Stimulated activated CD8-positive, alpha-beta memory T cell treated with anti-CD3 and anti-CD28 coated beads, Interleukin-2, amount 100 ng/mL, for 1 hour (primary cell): ENCODE measurements around the gene LTN1.
"Not testable (repeated sequence)": the region's sequence is repeated elsewhere in the genome, so short reads cannot be mapped to it uniquely, and the experiment has no call there.

Experiments used
- DNase-seq, 2 donors: peaks; one replicate each; pipeline ENCODE4 v3.0.0-alpha.2; 2020; ENCODE audit warnings: low read depth in 2 of 2

The LTN1 gene

DNA sequence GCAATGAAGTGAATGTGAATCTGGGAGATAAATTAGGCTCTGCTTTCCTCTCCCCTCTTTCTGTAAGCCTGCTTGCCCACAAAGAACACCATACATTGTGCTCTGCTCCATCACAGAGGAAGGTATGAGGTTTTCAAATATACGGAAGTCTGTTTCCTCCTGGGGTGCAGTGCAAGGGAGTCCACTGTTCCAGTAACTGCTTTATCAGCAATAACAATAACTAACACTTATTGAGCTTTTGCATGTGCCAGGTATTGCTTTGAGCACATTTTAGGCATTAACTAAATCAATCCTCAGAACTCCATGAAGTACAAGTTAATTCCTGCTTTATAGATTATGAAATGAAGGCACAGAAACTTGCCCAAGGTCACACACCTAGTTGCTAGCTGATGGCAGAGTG, 10.0 kb downstream of the LTN1 start:
- DNase-seq, result no peak

DNA sequence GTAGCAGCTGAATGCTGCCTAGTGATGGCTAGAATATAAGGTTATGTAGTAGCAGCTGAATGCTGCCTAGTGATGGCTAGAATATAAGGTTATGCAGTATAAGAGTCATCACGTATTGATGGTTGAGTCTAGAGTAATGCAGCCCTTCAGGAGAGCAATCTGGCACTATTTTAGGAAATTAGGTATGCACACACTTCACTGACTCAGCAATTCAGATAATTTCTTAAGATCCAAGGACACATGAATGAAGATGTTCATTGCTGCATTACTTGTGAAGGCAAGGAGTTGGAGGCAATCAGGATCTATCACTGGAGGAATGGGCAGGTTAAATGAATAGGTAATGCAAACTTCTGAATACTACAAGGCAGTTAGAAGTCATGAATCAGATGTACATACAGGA, 13.6 kb downstream of the LTN1 start:
- no peak for DNase-seq

DNA sequence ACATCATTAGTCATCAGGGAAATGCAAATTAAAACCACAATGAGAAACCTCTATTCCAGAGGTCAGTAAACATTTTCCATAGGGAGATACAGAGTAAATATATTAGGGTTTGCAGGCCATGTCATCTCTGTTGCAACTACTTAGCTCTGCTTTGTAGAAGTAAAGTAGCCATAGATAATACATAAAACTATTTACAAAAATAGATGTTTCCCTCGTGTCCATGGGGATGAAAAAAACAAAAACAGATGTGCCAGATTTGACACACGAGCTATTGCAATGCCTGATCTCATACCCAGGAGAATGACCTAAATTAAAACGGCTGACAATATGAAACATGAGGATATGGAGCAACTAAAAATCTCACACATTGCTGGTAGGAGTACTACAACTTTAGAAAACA, 17.3 kb downstream of the LTN1 start:
- DNase-seq, result no peak

DNA sequence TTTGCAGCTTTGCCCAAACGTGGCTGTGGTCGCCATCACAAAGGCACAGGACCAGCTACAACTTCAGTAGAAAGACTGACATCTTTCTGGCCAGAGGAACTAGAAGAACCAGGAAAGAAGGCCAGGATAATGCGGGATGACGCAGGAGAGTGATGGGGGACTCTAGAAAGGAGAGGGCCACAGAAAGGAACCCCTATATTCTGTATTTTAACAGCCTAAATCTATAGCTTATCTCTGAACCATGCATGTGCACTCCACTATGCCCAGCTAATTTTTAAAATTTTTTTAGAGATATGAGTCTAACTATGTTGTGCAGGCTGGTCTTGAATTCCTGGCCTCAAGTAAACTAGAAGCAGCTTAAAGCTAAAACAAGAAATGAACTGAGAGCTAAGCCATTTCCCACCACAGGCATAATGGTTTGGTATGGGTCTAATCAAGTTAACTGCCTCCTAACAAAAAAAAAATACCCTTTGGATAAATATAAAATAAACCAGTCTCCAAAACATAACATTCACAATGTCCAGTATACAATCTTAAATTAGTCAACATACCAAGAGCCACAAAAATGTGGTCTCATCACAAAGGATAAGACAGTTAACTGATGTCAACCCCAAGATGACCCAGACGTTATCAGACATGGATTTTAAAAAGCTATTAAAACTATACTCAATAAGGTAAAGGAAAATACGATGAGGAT, 18.0 kb downstream of the LTN1 start:
- no peak for DNase-seq

DNA sequence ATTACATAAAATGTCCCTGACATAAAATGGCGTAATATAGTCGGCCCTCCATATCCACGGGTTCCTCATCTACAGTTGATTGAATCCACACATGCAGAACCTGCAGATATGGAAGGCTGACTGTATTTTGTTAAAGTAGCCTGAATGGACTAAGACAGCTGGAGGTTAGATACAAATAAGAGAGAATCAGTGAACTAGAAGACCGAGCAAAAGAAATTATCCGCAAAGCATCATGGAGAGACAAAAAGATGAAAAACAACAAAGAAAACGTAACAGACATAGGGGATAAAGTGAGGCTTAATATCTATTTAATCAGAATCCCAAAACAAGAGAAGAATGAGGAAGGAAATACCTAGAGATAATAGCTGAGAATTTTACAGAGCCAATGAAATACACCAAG, 20.3 kb downstream of the LTN1 start:
- no peak for DNase-seq

DNA sequence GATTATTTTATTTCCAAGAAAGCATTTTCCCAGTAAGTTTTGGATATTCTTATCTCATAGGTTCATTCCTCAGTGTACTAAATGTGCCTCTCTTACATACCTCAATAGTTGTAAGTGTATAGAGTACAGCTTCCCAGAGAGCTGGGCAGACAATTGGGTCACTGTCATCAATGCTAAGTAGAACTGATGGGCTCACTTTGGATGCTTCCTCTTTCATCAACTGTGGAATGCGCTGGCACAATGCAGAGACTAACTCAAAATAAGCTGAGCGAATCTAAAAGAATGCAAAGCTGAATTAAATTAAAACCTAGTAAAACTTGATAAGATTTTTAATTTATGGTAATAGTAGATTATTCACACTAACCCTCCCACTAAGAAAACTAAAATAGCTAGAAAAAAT, 21.5 kb downstream of the LTN1 start:
- DNase-seq, result no peak

DNA sequence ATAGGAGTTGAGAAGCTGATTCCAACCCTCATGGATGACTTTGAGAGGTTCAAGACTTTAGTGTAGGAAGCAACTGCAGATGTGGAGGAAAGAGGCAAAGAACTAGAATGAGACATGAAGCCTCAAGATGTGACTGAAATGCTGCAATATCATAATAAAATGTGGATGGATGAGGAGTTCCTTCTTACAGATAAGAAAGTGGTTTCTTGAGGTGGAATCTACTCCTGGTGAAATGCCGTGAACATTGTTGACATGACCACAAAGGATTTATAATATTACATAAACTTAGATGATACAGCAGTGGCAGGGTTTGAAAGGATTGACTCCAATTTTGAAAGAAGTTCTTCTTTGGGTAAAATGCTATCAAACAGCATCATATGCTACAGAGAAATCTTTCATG, 28.8 kb downstream of the LTN1 start:
- no peak for DNase-seq

DNA sequence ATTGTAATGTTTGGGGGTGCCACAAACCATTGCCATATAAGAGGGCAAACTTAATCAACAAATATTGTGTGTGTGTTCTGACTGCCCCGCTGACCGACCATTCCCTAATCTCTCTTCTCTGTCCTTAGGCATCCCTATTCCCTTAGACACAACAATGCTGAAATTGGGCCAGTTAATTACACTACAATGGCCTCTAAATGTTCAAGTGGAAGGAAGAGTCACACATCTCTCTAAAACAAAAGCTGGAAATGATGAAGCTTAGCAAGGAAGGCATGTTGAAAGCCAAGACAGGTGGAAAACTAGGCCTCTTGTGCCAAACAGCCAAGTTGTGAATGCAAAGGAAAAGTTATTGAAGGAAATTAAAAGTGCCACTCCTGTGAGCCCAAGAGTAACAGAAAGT, 30.2 kb downstream of the LTN1 start:
- DNase-seq, result no peak

DNA sequence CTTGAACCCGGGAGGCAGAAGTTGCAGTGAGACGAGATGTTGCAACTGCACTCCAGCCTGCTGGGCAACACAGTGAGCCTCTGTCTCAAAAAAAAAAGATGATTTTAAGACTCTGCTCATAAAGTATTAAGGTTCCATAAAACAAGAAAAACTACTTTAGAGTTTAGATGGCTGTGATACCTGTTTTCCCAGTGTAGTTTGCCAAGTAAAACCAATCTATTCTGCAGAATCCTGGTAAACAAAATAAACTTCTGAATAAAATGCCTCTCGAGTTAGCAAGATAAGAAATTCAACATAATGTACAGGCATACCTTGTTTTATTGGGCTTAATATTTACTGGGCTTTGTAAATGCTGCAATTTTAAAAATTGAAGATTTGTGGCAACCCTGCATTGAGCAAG, 30.8 kb downstream of the LTN1 start:
- DNase-seq, result no peak

DNA sequence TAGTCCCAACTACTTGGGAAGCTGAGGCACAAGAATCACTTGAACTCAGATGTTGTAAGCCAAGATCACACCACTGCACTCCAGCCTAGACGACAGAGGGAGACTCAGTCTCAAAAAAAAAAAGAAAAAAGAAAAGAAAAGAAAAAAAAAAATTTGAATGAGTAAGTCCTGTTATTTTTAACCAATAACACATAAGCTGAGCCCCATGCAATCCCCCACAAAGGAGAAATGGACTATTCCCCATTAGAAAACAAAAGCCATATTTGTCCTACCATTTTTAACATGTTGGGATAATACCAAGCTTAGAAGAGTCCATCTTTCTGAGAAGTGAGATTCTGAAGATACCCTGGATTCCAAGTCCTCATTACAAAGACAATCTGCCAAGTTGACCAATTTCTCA, 32.4 kb downstream of the LTN1 start:
- DNase-seq, result no peak

DNA sequence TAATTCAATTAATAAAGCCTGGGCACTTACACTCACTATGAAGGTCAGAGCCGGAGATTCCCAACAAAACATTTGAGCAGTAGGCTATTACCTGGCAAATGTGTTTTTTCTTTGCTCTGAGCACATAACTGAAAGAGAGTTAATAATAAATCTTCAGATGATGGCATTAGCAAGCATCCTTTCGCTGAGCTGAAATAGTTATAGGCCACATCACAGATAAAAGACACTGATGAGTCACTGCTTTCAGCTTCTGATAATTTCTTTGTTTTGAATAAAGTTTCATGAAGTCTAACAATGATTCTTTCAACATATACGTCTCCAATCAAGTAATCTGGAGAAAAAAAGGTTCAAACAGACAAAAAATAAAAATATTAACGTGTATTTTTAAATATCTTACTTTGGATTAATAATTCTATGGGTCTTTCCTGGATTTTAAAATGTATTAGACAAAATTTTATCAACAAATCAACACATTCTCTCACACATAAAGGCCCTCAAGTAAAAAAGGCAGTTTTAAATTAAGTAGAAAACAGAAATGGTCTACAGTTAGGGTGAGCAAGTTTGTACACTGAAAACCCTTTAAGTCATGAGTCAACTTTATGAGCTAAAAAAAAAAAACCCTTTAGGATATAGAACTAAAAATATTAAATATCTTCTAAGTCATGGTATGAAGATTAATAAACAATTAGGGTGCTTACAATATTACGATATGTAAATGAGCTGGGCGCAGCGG, 33.1 kb downstream of the LTN1 start:
- DNase-seq, result no peak

DNA sequence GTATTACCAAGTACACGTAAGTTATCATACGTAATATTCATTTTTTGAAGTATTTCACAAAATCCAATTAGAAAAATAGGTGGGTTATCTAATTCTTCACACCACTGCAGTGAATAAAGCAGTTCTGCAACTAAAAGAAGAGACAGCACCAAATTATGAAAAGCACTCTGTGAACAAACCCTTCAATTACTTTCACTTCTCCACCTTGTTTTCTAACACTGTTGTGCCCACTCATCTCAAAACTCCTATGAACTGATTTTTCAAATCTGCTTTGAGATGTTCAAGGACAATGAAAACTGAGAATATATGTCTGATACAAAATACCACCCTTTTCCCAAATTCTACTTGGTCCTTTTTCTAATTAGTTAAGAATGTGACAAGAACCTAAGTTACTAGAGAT, 39.4 kb downstream of the LTN1 start:
- DNase-seq, result no peak

DNA sequence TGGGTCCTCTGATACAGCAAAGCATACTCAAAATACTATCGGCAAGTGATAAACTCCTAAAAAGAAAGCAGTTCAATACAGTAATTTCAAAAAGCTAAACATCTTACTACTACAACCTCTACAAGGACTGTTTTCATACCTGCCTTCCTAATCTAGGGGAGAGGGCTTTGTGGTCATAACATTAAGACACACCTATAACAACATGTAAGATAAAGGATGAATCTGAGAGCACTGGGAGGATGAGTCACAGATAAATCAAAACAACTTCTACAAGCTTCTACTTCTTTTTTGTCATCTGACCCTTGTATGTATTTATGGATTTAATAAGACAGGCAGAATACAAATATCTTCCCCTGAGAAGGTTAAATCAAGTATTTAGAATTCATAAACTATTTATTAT, 40.0 kb downstream of the LTN1 start:
- no peak for DNase-seq

DNA sequence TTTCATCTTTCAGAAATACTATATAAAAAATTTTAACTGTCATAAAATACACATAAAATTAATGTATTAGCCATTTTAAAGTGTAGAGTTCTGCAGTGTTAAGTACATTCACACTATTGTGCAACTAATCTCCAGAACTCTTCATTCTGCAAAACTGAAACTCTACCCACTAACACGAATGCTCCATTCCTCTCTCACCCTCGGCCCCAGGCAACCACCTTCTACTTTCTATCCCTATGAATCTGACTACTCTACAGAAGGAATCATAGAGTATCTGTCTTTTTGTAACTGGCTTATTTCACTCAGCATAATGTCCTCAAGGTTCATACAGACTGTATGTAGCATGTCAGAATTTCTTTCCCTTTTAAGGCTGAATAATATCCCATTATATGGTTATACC, 43.4 kb downstream of the LTN1 start:
- DNase-seq, result no peak

DNA sequence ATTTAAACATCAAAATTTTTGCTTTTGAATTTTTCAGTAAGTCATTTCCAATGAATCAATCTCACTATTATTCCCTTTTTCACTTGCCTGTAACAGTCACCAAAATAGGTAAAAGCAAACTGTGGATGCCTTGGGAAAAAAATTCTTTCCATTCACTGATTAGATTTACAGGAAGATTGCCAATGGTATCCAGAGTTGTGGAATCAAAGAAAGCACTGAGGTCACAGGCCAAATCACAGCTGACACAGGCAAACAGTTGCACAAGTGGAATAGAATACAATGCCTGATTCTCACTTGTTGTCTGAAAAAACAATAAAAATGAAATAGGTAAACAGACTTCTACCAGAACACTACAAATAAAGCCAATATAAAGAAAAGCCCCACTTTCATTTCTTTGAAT, 48.4 kb downstream of the LTN1 start:
- no peak for DNase-seq

DNA sequence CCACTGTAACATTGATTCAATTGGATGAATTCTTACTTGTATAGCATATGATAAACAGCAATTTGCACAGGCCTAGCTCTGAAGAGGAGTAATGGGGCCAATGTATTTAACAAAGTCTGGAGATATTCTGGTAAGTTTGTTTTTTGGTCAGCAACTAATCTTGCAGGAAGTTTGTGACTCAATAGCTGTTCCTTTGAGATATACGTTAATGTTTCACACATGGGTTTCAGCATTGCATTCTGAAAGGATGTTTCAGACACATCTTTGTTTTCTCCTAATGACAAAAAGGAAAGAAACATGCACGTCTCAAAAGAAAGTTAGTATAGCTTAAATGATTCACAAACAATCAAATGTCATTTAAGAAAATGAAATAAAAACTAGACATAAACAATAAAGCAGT, 49.0 kb downstream of the LTN1 start:
- no peak for DNase-seq

DNA sequence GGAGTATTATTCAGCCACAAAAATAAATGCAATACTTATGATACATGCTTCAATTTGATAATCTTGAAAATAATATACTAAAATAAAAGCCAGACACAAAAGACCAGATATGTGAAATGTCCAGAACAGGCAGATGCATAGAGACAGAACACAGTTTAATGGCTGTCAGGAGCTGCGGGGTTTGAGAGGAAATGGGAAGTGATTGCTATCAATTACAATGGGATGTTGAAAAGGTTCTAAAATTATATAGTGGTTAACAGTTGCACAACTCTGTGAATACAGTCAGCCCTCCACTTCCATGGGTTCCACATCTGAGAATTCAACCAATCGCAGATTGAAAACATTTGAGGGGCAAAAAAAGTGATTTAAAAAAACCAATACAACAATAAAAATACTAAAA, 54.0 kb downstream of the LTN1 start:
- no peak for DNase-seq

DNA sequence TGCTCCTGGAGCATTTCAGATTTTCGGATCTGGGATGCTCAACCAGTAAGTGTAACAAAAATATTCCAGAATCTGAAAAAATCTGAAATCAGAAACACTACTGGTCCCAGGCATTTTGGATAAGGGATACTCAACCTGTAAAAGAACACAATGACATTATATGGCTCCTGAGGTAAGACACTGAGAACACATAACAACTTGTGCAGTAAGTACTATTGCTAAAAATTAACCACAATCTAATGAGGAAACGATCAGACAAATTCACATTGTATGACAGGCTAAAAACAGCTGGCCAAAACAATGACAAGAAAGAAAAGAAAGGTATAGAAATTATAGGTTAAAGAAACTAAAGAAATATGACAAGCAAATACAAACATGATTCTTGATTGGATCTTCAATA, 54.9 kb downstream of the LTN1 start:
- DNase-seq, result no peak

DNA sequence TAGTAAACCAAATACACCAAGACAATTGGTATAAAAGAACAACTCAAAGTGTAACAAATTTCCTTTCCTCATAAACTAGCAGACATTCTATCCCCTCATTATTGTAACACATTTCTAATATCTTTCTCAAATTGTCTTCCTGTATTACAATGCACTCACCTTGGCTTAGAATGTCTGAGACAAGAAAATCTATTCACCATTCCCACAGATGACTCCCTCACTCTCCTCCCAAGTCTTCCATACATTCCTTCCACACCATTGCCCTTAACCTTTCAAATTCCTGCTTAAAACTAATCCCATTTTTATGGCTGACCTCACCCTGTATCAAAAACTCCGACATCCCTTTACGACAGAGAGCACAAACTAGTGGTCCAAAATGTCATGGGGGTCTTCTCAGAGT, 56.0 kb downstream of the LTN1 start:
- no peak for DNase-seq

DNA sequence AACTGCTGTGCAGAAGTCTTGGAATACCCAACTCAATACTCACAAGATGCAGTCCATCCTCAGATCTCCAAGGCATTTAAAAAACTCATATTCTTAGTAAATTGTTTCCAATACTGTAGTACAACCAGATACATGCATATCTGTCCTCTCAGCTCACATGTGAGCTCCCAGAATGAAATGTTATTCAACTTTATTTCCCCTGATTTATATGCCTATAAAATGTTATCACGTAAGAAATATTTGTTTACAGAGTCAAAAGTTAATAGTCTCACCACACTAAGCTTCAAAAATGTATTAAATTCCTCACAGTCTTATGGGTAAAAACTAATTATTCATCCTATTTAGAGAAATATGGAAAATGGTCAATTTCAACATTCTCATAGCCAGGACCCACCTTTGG, 56.6 kb downstream of the LTN1 start:
- DNase-seq, result no peak

DNA sequence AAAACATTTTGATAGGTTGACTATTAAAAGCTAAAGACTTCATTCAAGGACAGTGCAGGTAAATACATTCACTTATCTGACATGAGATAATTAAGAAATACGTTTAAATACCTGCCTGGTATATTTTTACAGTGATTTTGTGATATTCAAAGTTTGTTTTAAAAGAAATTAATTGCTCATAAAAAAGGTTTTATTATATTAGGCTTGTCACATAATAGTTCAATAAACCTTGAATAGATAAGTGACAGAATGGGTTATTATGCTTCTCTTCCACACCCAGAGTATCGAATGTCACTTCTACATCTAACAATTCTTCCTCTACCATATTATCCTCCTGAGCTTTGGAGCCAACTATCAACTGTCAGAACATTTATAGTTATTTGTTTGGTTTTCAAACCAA, 60.0 kb downstream of the LTN1 start:
- DNase-seq, result no peak

DNA sequence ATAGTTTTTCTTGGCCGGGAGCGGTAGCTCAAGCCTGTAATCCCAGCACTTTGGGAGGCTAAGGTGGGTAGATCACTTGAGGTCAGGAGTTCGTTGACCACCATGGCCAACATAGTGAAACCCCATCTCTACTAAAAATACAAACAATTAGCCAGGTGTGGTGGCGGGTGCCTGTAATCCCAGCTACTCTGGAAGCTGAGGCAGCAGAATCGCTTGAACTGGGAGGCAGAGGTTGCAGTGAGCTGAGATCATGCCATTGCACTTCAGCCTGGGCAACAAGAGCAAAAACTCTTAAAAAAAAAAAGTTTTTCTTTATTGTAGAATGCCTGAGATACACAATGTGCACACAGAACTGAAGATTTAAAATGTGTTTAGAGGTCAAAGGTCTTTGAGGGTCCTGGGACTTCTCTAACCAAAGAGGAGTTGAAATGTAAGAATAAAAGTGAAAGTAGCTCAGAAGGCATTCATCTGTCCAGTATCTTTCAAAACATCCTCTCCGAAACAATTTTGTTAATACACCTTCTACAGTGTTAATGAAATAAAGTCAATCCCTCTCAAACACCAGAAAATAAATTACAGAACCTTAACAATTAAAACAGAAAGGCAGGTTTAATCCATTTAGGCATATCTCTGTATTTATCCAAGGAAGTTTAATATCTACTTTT, 60.8 kb downstream of the LTN1 start:
- not testable (repeated sequence) for DNase-seq
